NCI-H748 treated with DMSO at 0.1 percent for 48 hours (cell line): ENCODE measurements around the gene USP3.

ENCODE experiments used
- DNase-seq: peaks from one replicate; lab custom pipeline; 2025; lab: John Stamatoyannopoulos, UW

The USP3 gene

GRCh38 chr15:63544258-63545026 lies 40.0 kb downstream of the USP3 start:
- no peak for DNase-seq

DNA sequence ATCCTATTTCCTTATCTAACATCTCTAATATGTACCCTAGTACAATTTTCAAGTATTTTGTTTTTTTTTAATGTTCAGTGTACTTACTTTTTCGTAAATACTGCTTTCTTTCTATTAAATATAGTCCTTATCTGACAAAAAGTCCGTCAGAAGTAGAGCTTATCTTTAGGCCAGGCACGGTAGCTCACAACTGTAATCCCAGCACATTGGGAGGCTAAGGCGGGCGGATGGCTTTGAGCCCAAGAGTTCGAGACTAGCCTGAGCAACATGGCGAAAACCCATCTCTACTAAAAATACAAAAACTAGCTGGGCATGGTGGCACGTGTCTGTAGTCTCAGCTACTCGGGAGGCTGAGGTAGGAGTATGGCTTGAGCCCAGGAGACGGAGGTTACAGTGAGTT lies 41.1 kb downstream of the USP3 start:
- DNase-seq, result no peak

- DNase-seq, result no peak
These were observed 47.0 kb downstream of the USP3 start for GRCh38 chr15:63551400-63551799.

DNA sequence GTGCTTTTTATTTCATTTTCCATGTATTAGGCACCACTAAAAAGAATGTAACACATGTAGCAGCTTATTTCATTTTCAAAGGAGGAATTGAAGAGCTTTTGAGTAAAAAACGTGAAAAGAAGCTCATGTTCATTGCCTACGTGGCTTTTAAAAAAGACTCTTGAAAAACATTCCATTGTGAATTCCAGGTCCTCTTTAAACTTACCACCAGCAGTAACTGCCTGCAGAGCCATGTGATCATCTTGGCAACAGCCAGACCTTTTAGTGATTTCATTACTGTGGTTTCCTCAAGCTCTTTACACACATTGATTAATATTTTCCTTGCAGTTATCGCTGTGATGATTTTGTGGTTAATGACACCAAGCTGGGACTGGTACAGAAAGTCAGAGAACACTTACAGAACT lies 49.0 kb downstream of the USP3 start:
- DNase-seq, result no peak

DNA sequence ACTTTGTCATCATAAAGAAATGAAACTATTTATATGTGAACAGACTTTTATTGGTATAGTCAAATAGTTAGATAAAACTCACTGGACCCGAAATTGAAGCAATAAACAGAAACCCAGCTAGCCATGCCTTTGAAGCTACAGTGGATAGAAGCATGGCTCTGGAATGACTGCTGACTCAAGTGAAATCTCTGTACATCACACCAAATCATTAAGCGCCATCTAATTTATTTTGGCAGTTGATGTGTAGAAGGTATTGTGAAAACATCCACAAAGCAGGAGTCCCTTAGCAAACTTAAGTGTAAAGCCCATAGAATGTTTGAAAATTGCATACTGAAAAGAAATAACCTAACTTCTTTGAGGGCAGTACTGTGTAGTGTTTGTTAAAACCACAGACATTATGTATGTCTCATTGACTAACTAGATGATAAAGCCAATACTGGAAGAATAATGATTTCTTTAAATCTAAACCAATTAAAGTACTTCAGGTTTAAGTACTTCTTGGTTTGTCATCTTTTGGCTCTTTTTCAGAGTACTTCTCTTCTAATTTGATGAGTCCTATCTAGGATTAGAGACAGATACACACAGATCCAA lies 50.0 kb downstream of the USP3 start:
- no peak for DNase-seq

- no peak for DNase-seq
These were observed 51.1 kb downstream of the USP3 start for GRCh38 chr15:63555507-63555906.

DNA sequence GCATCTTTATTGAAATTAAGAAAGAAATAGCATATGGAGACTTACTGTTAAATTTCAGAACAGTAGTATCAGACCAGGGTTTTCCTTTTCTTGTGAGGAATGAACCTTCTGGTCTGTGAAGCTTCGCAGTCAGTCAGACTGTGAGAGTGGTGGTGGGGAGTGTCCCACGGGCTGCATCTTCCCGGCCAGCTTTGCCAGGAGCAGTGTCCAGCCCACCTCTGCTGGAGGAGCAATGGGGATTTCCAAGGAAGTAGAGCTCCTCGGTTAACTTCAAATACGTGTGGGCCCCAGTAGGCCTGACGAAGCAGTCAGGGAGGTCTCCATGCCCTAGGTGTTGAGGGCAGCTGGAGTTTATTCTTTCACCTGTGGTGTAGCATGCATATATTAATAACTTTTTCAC lies 51.9 kb downstream of the USP3 start:
- no peak for DNase-seq

- no peak for DNase-seq
These were observed 52.3 kb downstream of the USP3 start for GRCh38 chr15:63556736-63557135.

DNA sequence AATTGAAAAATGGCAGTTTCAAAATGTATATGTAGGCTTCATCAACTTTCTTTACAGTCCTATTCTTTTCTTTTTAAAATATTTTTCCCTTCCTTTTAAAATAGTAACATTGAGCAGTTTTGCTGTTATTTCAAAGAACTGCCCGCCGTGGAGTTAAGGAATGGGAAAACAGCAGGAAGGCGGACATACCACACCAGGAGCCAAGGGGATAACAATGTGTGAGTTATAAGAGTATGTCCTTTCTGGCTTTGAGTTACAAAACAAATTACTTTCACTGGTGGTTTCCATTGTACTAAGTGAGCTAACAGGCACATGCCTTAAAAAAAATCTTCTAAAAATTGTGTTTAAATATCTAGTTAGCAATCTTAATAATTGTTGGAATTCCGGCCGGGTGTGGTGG lies 55.4 kb downstream of the USP3 start:
- no peak for DNase-seq

- DNase-seq, result no peak
These were observed 56.5 kb downstream of the USP3 start for GRCh38 chr15:63560741-63561448.

DNA sequence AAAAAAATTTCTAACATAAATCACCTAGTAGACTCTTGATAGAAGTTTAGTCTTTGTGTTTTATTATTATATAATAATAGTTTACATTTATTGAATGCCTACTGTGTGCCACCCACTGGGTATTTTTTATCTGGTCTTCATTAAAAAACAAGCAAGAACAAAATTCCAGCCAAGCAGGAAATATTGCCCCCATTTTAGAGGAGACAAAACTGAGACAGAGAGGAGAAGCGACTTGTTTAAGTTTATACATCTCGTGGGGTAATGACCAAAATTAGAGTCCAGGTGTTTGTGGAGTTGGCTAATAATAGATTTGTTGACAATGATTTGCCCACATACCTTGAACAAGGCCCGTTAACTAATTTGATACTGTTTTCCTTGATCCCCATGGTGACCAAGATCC lies 59.7 kb downstream of the USP3 start:
- DNase-seq, result no peak

GRCh38 chr15:63565536-63566186 lies 61.3 kb downstream of the USP3 start:
- DNase-seq, result no peak

- no peak for DNase-seq
These were observed 68.5 kb downstream of the USP3 start for GRCh38 chr15:63572749-63573464.

DNA sequence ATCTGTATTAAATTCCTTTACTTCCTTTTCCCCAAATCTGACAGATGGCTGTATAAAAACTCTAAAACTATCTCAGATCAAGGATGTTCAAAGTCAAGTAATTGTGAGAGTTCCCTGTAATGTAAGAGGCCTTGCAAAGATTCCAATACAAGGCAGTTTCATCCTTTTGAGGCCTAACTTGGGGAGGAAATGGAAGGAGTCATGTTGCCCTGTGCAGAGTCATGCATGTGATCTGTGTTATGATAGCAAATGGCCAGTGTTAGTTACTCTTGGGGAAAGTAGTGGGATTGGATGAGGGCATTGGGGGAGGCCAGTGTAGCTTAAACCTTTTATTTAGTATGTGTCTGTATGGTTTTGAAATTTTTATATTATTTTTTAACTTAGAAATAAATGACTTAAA lies 69.1 kb downstream of the USP3 start:
- DNase-seq, result no peak

DNA sequence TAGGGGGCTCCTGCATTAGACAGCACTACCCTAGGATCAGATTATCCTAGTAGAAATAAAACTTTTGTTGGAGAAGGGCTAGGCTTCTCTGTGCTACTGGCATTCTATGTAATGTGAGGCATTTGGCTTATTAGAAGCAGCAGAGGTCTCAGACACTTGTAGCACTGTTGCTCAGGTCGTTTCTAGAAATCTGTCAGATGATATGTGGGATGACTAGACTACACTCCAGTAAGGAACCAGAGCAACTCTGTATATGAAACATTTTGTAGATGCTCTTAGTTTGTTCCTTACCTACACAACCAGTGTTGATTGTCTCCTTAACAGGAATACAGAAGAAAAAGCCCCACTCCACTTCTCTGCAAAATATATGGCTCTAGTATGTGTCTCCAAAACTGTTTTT lies 70.9 kb downstream of the USP3 start:
- no peak for DNase-seq

GRCh38 chr15:63576441-63576840 lies 72.0 kb downstream of the USP3 start:
- DNase-seq, result no peak

DNA sequence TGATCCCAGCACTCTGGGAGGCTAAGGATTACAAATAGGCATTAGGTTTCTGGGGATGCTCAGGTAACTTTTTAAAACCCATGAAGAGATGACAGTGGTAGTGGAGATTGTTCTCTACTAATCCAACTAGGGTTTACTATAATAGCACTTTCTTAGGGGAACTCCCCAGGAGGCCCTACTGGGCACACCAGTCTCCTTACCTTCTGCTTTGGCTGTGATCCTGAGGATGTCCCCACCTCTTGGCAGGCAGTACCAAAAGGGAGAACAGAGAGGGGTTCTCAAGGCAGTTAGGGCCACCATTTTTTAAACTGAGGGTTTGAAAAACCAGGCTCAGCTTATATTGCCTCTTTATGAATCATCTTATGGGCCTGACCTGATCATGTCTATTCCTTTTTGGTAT lies 77.8 kb downstream of the USP3 start:
- DNase-seq, result no peak

- no peak for DNase-seq
These were observed 78.5 kb downstream of the USP3 start for GRCh38 chr15:63582718-63583426.

GRCh38 chr15:63586790-63587189 lies 82.4 kb downstream of the USP3 start:
- no peak for DNase-seq

GRCh38 chr15:63587527-63587926 lies 83.1 kb downstream of the USP3 start:
- DNase-seq, result no peak

DNA sequence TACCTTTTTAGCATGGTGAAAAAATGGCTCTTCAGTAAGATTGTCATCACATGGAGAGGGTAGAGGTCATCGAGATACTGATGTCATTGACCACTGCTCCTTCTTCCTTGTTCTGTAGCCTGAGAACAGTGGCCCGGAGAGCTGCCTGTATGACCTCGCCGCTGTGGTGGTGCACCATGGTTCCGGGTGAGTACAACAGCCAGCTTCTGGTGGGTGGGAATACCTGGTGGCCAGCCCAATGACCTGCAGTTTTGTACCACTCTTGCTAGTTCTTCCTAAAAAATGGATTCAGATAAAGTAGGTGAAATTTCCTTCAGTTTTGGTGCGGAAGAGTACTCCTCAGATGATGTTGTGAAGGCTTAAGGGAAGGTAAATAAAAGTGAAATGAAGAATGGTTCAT lies 84.4 kb downstream of the USP3 start:
- no peak for DNase-seq
